Activated naive CD4-positive, alpha-beta T cell treated with anti-CD3 and anti-CD28 coated beads, Interleukin-2, amount 10 ng/mL, durations not matched to agents 5 hours and 36 hours (primary cell): ENCODE data around the gene ATP12A. TPM values are rescaled to one million over a fixed set of nuclear protein-coding genes. Genes with fewer than 3 reads are reported as not detected.

Source experiments
- total RNA-seq, 2 experiments: library from RNA; stranded (reverse); gene quantifications; one replicate each; pipeline ENCODE4 v1.2.3, GENCODE V29; 2021

ATP12A gene
- total RNA-seq, result under 1 TPM; 0.05 to 0.10 TPM

GRCh38 chr13:24680258-24680920 lies at the start of gene ATP12A:
TSS of gene ATP12A (plus strand) at chr13:24680408. CDS start at chr13:24680744, 336 bp downstream.

Other genes with a start within 250 kb of the ATP12A start
- gene PARP4, start 167.6 kb upstream of the ATP12A start, total RNA-seq, result 10 to 100 TPM; 52.4 to 54.5 TPM
- gene RNF17, start 83.8 kb downstream of the ATP12A start, total RNA-seq, result not detected